HUES6 (cell line): ENCODE results near the gene LTC4S.

Experiments
- H3K27ac ChIP-seq: 2 replicates; pipeline ENCODE4 v1.7.0; 2013; ENCODE audit warnings: low read depth, mild to moderate bottlenecking, low read length, inconsistent platforms
- H3K27me3 ChIP-seq: 2 replicates; pipeline ENCODE4 v1.6.1; 2013; ENCODE audit warnings: low read length; ENCODE audit not compliant: control insufficient read depth, insufficient read depth
- H3K36me3 ChIP-seq: 2 replicates; pipeline ENCODE4 v1.6.1; 2013; ENCODE audit warnings: low read length; ENCODE audit not compliant: control insufficient read depth, insufficient read depth
- H3K4me1 ChIP-seq: 2 replicates; pipeline ENCODE4 v1.6.1; 2013; ENCODE audit warnings: low read length; ENCODE audit not compliant: control insufficient read depth, insufficient read depth
- H3K4me3 ChIP-seq: 2 replicates; pipeline ENCODE4 v1.5.1; 2013; ENCODE audit warnings: low read depth, low read length
- H3K9ac ChIP-seq: one replicate; pipeline ENCODE4 v1.6.1; 2013; ENCODE audit warnings: mild to moderate bottlenecking, low read length
- H3K9me3 ChIP-seq: 2 replicates; pipeline ENCODE4 v1.6.1; 2013; ENCODE audit warnings: low read depth, low read length; ENCODE audit not compliant: control insufficient read depth, insufficient read depth

The LTC4S gene

DNA sequence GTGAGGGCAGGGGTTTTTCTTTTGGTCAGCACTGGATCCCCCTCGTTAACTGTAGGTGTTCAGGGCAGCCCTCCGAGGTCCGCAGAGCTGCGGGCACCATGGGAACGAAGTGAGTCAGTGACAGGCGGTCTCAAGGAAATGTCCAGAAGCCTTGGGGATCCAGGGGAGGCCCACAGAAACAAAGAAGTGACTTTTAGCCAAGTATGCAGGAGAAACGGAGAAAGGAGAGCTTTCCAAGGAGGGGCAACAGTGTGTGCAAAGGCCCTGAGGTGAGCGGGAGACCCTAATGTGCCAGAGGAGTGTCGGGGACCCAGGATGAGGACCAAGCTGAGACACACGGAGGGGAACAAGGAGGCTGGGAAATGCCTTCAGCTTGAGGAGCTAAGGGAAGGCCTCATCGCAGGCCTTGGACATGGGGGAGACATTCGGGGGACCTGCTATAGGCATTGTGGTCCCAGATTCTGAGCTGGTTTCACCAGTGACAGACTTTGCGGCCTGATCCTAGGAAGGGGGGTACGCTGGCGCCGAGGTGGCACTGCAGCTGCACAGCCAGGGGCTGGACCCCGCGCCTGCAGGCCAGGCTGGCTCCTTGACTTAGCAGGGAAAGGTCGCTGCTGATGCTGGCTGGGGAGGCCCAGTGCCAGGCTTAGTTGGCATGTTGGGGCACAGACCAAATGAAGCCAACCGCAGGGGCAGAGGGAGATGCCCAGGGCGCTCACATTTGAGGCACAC lies 3.3 kb downstream of the LTC4S start:
- Histone ChIP-seq H3K9ac (no peak overlapping the region), H3K4me1 (peaks cover 19% of the 10 kb centered on the region), H3K4me3 (peak overlapping the region; percentile 93), H3K36me3 (peaks cover 39% of the 10 kb centered on the region), H3K27ac (no peak overlapping the region), H3K27me3 (no peaks in the 10 kb centered on the region), H3K9me3 (no peaks in the 10 kb centered on the region)

GRCh38 chr5:179797741-179798140 lies 4.0 kb downstream of the LTC4S start:
- no peaks in the 10 kb centered on the region for H3K9me3 ChIP-seq
- no peak overlapping the region for H3K9ac ChIP-seq
- no peak overlapping the region for H3K4me3 ChIP-seq
- peaks cover 25% of the 10 kb centered on the region for H3K4me1 ChIP-seq
- H3K36me3 ChIP-seq: peaks cover 39% of the 10 kb centered on the region
- H3K27ac ChIP-seq: no peak overlapping the region
- H3K27me3 ChIP-seq: no peaks in the 10 kb centered on the region

DNA sequence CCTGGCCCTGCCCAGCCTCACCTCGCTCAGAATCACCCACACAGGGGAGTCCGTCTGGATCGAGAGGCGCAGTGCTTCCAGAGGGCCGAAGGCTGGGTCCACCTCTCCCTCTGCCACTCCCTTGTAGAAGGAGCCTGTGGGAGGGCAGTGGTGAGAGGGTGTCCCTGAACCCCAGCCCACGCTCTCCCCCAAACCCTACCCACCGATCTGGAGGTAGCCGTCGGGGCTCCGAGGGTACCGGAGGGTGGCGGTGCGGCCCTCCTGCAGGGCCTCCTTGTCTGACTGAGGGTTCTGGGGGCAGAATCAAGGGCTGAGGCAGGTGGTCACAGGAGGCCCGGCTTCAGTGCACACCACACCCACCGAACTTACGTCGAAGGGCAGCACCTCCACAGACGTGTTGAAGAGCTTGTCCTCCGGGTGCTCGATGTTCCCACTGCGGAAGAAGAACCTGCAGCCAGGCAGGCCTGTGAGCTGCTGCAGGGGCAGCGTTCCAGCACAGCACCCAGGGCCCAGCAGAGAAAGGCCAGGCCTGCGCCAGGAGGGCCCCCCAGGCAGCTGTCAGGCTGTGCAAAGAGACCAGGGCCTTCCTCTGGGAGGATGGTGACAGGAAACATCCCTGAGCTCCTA lies 4.5 kb downstream of the LTC4S start:
- Histone ChIP-seq H3K4me3 (no peak overlapping the region), H3K27me3 (no peaks in the 10 kb centered on the region), H3K9ac (no peak overlapping the region), H3K36me3 (peaks cover 39% of the 10 kb centered on the region), H3K4me1 (peaks cover 27% of the 10 kb centered on the region), H3K27ac (no peak overlapping the region), H3K9me3 (no peaks in the 10 kb centered on the region)

GRCh38 chr5:179798771-179799643 lies 5.2 kb downstream of the LTC4S start:
- Histone ChIP-seq H3K9ac (no peak overlapping the region), H3K9me3 (no peaks in the 10 kb centered on the region), H3K36me3 (peaks cover 39% of the 10 kb centered on the region), H3K27ac (no peak overlapping the region), H3K4me3 (no peak overlapping the region), H3K27me3 (no peaks in the 10 kb centered on the region), H3K4me1 (peaks cover 26% of the 10 kb centered on the region)

DNA sequence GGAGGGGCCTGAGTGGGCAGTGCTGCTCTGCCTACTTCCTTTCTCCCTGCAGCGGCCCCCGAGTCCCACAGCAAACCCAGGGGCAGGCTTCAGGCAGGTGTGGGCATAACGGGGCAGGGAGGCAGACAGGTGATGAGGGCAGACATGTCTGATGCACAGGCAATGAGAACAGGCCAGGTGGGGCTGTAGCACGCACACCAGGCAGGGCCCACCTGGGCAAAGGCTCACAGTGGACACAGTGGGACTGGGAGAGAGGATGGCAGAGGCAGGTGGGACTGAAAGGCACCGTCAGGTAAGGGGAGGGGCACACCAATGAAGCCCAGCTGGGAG lies 5.8 kb downstream of the LTC4S start:
- no peak overlapping the region for H3K4me3 ChIP-seq
- H3K4me1 ChIP-seq: peaks cover 30% of the 10 kb centered on the region
- H3K9ac ChIP-seq: peak overlapping the region; percentile 35
- H3K27ac ChIP-seq: no peak overlapping the region
- H3K9me3 ChIP-seq: no peaks in the 10 kb centered on the region
- H3K27me3 ChIP-seq: no peaks in the 10 kb centered on the region
- H3K36me3 ChIP-seq: peaks cover 39% of the 10 kb centered on the region

- Histone ChIP-seq H3K4me1 (peaks cover 30% of the 10 kb centered on the region), H3K27me3 (no peaks in the 10 kb centered on the region), H3K9me3 (no peaks in the 10 kb centered on the region), H3K36me3 (peaks cover 39% of the 10 kb centered on the region), H3K27ac (no peak overlapping the region), H3K4me3 (no peak overlapping the region), H3K9ac (peak overlapping the region; percentile 35)
Measured at GRCh38 chr5:179800071-179800695, 6.4 kb downstream of the LTC4S start.

- H3K4me3 ChIP-seq: no peak overlapping the region
- no peak overlapping the region for H3K27ac ChIP-seq
- peaks cover 32% of the 10 kb centered on the region for H3K4me1 ChIP-seq
- no peak overlapping the region for H3K9ac ChIP-seq
- peaks cover 39% of the 10 kb centered on the region for H3K36me3 ChIP-seq
- no peaks in the 10 kb centered on the region for H3K9me3 ChIP-seq
- H3K27me3 ChIP-seq: no peaks in the 10 kb centered on the region
Measured at GRCh38 chr5:179800696-179801201, 7.0 kb downstream of the LTC4S start.

GRCh38 chr5:179801304-179802206 lies 7.8 kb downstream of the LTC4S start:
- Histone ChIP-seq H3K9me3 (no peaks in the 10 kb centered on the region), H3K27ac (no peak overlapping the region), H3K4me1 (peaks cover 32% of the 10 kb centered on the region), H3K4me3 (no peak overlapping the region), H3K9ac (no peak overlapping the region), H3K27me3 (no peaks in the 10 kb centered on the region), H3K36me3 (peaks cover 39% of the 10 kb centered on the region)

DNA sequence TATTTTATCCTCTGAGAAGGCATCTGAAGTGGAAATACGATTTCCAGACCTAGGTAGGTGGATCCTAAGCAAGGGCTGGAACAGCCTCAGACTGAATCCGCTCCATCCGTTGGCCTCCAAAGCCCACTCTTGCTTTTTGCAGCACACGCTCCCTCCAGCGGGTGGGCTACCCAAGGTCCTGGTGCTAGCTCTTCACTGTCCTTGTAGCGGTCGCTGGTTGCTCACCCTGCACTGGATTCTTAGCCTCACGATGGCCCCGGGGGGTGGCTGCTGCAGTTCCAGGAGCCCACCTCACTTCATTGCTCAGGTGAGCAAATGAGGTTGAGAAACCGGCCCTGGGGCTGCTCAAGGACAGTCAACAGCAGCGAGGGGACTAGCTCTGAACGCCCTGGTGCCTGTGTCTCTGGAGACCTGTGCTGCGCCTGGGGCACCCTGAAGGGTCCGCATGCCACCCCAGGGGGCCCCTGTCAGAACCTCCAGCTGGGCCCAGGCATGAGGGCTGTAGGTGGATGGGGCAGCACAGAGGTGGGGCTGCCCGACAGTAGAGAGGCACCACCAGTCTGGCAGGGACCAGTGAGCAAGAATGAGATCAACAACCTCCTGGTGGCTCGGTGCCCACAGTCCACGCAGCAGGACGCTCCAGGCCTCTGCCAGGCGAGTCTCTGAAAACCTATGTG lies 8.6 kb downstream of the LTC4S start:
- H3K9me3 ChIP-seq: no peaks in the 10 kb centered on the region
- H3K27me3 ChIP-seq: no peaks in the 10 kb centered on the region
- H3K36me3 ChIP-seq: peaks cover 34% of the 10 kb centered on the region
- H3K9ac ChIP-seq: no peak overlapping the region
- no peak overlapping the region for H3K27ac ChIP-seq
- H3K4me3 ChIP-seq: no peak overlapping the region
- peaks cover 32% of the 10 kb centered on the region for H3K4me1 ChIP-seq
